Aorta (tissue), 5 donors: ENCODE results near the gene APOBEC4. TPM values are rescaled to one million over a fixed set of nuclear protein-coding genes. Genes with fewer than 3 reads are reported as not detected.
"Not testable (repeated sequence)": the region's sequence is repeated elsewhere in the genome, so short reads cannot be mapped to it uniquely, and the experiment has no call there.

Source experiments
- ATAC-seq: fragments of 200-7000 bp; cut with Tn5 transposase; one replicate; pipeline ENCODE4 v1.9.1; 2022; ENCODE audit warnings: moderate library complexity; ENCODE audit not compliant: low FRiP score
- DNase-seq, 2 donors: peaks; one replicate each; pipeline ENCODE4 v3.0.0-alpha.2; 2020
- H3K27ac ChIP-seq, 2 donors: one replicate each; pipeline ENCODE4 v1.5.1; 2013; ENCODE audit warnings: low read length in 2 of 2, mild to moderate bottlenecking in 2 of 2, moderate library complexity in 2 of 2, control low read depth in 1 of 2, inconsistent platforms in 1 of 2, low read depth in 1 of 2
- H3K27me3 ChIP-seq, 2 donors: one replicate each; pipeline ENCODE4 v1.6.1; 2013; ENCODE audit warnings: control low read depth in 1 of 2, low read length in 1 of 2, mild to moderate bottlenecking in 1 of 2, moderate library complexity in 1 of 2; ENCODE audit not compliant: insufficient read depth in 2 of 2, control insufficient read depth in 1 of 2
- H3K36me3 ChIP-seq, 2 donors: one replicate each; pipeline ENCODE4 v1.6.1; 2013; ENCODE audit warnings: control low read depth in 1 of 2, low read length in 1 of 2, mild to moderate bottlenecking in 1 of 2; ENCODE audit not compliant: insufficient read depth in 2 of 2, control insufficient read depth in 1 of 2
- H3K4me1 ChIP-seq, 2 donors: one replicate each; pipeline ENCODE4 v1.6.1; 2013; ENCODE audit warnings: low read length in 2 of 2, control low read depth in 1 of 2, mild to moderate bottlenecking in 1 of 2, moderate library complexity in 1 of 2; ENCODE audit not compliant: insufficient read depth in 2 of 2, control insufficient read depth in 1 of 2
- H3K4me3 ChIP-seq, 2 donors: one replicate each; pipeline ENCODE4 v1.5.1; 2013; ENCODE audit warnings: low read length in 2 of 2, control low read depth in 1 of 2, mild to moderate bottlenecking in 1 of 2
- H3K9me3 ChIP-seq: one replicate; pipeline ENCODE4 v1.6.1; 2013; ENCODE audit warnings: mild to moderate bottlenecking, low read length; ENCODE audit not compliant: control insufficient read depth
- WGBS, 2 donors: extraction: QIAGEN DNeasy Blood & Tissue Kit; methylation state at CpG; one replicate each; pipeline ENCODE4 v1.1.7; 2013; 5-methylcytosine and 5-hydroxymethylcytosine counted together
- intact Hi-C, 2 donors: fragments of 100-400 bp; cut with DNase I; formaldehyde crosslinking; loops; one replicate each; pipeline versions ENCODE4 v1.14.2 to v1.15.0; 2022
- polyA plus RNA-seq, 2 donors: library from polyadenylated mRNA; stranded (reverse); fragments of 200-250 nt; gene quantifications; one replicate each; pipeline ENCODE4 v1.2.3, GENCODE V29; 2013
- total RNA-seq, 2 donors: library from RNA; stranded (reverse); fragmentation: NEBNext Ultra II Directional; extraction: Animal tissue kit (Norgen Biotek cat#: 25700); gene quantifications; one replicate each; pipeline ENCODE4 v1.2.1, GENCODE V29; 2021
- donor health status: healthy with polysubstance abuse.
- donor health status: Bipolar disorder and iron deficiency.
- donor health status: DM: no; HTN: no; CAD: no.
- donor health status: DM: no; HTN: no; CAD: no.
- donor health status: DM: yes; HTN: yes; CAD: no.

The APOBEC4 gene
- total and polyA plus RNA-seq, 4 donors, result not detected

- no peak for ATAC-seq
- intact Hi-C loops, result no loop called here
Observed at GRCh38 chr1:183693521-183693920, 40.4 kb upstream of the APOBEC4 start.

GRCh38 chr1:183689762-183690204, 36.7 kb upstream of the APOBEC4 start:
- Histone ChIP-seq H3K9me3 (no peaks in the 10 kb centered on the region), H3K27ac (no peak overlapping the region), H3K27me3 (no peaks in the 10 kb centered on the region), H3K36me3 (no peaks in the 10 kb centered on the region), H3K4me3 (no peak overlapping the region), H3K4me1 (peaks cover 0 to 1% of the 10 kb centered on the region in 2 donors)
- intact Hi-C loops, result no loop called here
- no peak for DNase-seq
- ATAC-seq, result no peak

More at GRCh38 chr1:183693521-183693920, 40.4 kb upstream of the APOBEC4 start:
- H3K4me1 ChIP-seq, result peaks cover 0 to 1% of the 10 kb centered on the region in 2 donors
- no peak for DNase-seq
- H3K27me3 ChIP-seq, result no peaks in the 10 kb centered on the region
- no peak overlapping the region for H3K27ac ChIP-seq
- no peaks in the 10 kb centered on the region for H3K36me3 ChIP-seq
- H3K9me3 ChIP-seq, result no peaks in the 10 kb centered on the region
- no peak overlapping the region for H3K4me3 ChIP-seq

GRCh38 chr1:183688341-183689060, 35.4 kb upstream of the APOBEC4 start:
- DNase-seq, result no peak
- Histone ChIP-seq H3K36me3 (no peaks in the 10 kb centered on the region), H3K27ac (no peak overlapping the region), H3K9me3 (no peaks in the 10 kb centered on the region), H3K27me3 (no peaks in the 10 kb centered on the region), H3K4me1 (no peaks in the 10 kb centered on the region), H3K4me3 (no peak overlapping the region)
- intact Hi-C loops, result no loop called here
- no peak for ATAC-seq
- WGBS, 2 donors, result 61 to 70% methylated on average over 2 of the region's 2 CpGs

GRCh38 chr1:183687546-183688304, 34.6 kb upstream of the APOBEC4 start:
- H3K9me3 ChIP-seq, result no peaks in the 10 kb centered on the region
- DNase-seq (no peak), ATAC-seq (peak; percentile 63)
- no peak overlapping the region for H3K4me3 ChIP-seq
- no peak overlapping the region for H3K27ac ChIP-seq
- no peaks in the 10 kb centered on the region for H3K27me3 ChIP-seq
- H3K36me3 ChIP-seq, result no peaks in the 10 kb centered on the region
- intact Hi-C loops, result no loop called here
- H3K4me1 ChIP-seq, result no peaks in the 10 kb centered on the region
- WGBS, 2 donors, result 34 to 38% methylated on average over 2 of the region's 2 CpGs

GRCh38 chr1:183686229-183686628, 33.1 kb upstream of the APOBEC4 start:
- Histone ChIP-seq H3K9me3 (no peaks in the 10 kb centered on the region), H3K27me3 (no peaks in the 10 kb centered on the region), H3K27ac (no peak overlapping the region), H3K4me1 (no peaks in the 10 kb centered on the region), H3K4me3 (no peak overlapping the region), H3K36me3 (no peaks in the 10 kb centered on the region)
- ATAC-seq (no peak), DNase-seq (no peak)
- intact Hi-C loops, result no loop called here

- no peaks in the 10 kb centered on the region for H3K9me3 ChIP-seq
- no peaks in the 10 kb centered on the region for H3K36me3 ChIP-seq
- no peaks in the 10 kb centered on the region for H3K27me3 ChIP-seq
- H3K27ac ChIP-seq, result no peak overlapping the region
- no peaks in the 10 kb centered on the region for H3K4me1 ChIP-seq
- 15 to 30% methylated on average over 3 of the region's 3 CpGs for WGBS, 2 donors
- ATAC-seq (no peak), DNase-seq (no peak)
- no peak overlapping the region for H3K4me3 ChIP-seq
- intact Hi-C loops, result no loop called here
Observed at GRCh38 chr1:183685112-183685713, 32.1 kb upstream of the APOBEC4 start.

- H3K4me3 ChIP-seq, ATAC-seq, H3K36me3 ChIP-seq, H3K27me3 ChIP-seq, H3K4me1 ChIP-seq, intact Hi-C loops, H3K27ac ChIP-seq, H3K9me3 ChIP-seq, DNase-seq: not testable (repeated sequence)
- WGBS, 2 donors, result 97 to 98% methylated on average over 4 of the region's 4 CpGs
Observed at GRCh38 chr1:183679363-183679762, 26.2 kb upstream of the APOBEC4 start.

GRCh38 chr1:183678819-183679218, 25.7 kb upstream of the APOBEC4 start:
- H3K4me3 ChIP-seq, result no peak overlapping the region
- no peaks in the 10 kb centered on the region for H3K27me3 ChIP-seq
- no peaks in the 10 kb centered on the region for H3K4me1 ChIP-seq
- no peaks in the 10 kb centered on the region for H3K36me3 ChIP-seq
- WGBS, 2 donors, result 87 to 90% methylated on average over 3 of the region's 3 CpGs
- no peak for ATAC-seq
- H3K27ac ChIP-seq, result no peak overlapping the region
- no peaks in the 10 kb centered on the region for H3K9me3 ChIP-seq
- intact Hi-C loops, result no loop called here
- DNase-seq, result no peak
